GM12878 (cell line): Measurements from ENCODE around the gene OR5K1. TPM values are rescaled to one million over a fixed set of nuclear protein-coding genes. Genes with fewer than 3 reads are reported as not detected.
A peak's percentile ranks its signal among the peaks of the same experiment; 100 is the strongest.

Experiments
- CHD2 ChIP-seq: IDR thresholded peaks from 2 replicates; pipeline ENCODE4 v1.6.1; 2011; ENCODE audit warnings: low read depth, low read length, improper control_type of control experiment, borderline replicate concordance
- CREB1 ChIP-seq: IDR thresholded peaks from 2 replicates; pipeline ENCODE4 v1.6.1; 2012; ENCODE audit warnings: low read depth, mild to moderate bottlenecking, inconsistent platforms
- DPF2 ChIP-seq: fragments of 450-650 bp; IDR thresholded peaks from 2 replicates; pipeline ENCODE4 v1.6.1; 2017; ENCODE audit warnings: mild to moderate bottlenecking
- E2F4 ChIP-seq: IDR thresholded peaks from 2 replicates; pipeline ENCODE4 v1.6.1; 2012; ENCODE audit warnings: low read depth, low read length, improper control_type of control experiment
- EED ChIP-seq: sonication (generic); IDR thresholded peaks from 2 replicates; pipeline ENCODE4 v1.6.1; 2016; ENCODE audit warnings: antibody characterized with exemption, low read depth
- EP300 ChIP-seq, 2 experiments: fragments of 150-350 bp in 1 of 2; IDR thresholded peaks; 2 replicates each; pipeline ENCODE4 v1.6.1; 2011 to 2012; ENCODE audit warnings: low read depth in 2 of 2, low read length in 2 of 2, borderline replicate concordance in 1 of 2, improper control_type of control experiment in 1 of 2, inconsistent platforms in 1 of 2; ENCODE audit not compliant: control insufficient read depth in 1 of 2
- FOXM1 ChIP-seq: IDR thresholded peaks from 2 replicates; pipeline ENCODE4 v1.6.1; 2012; ENCODE audit warnings: low read depth, mild to moderate bottlenecking, inconsistent platforms, low read length, moderate library complexity
- GABPA ChIP-seq: IDR thresholded peaks from 2 replicates; pipeline ENCODE4 v1.6.1; 2014; ENCODE audit warnings: antibody characterized with exemption, low read depth, mild to moderate bottlenecking, inconsistent platforms
- IKZF2 ChIP-seq, 2 experiments: fragments of 450-650 bp; IDR thresholded peaks; 2 replicates each; pipeline ENCODE4 v1.6.1; 2017; ENCODE audit warnings: mild to moderate bottlenecking in 2 of 2, moderate library complexity in 2 of 2
- IRF3 ChIP-seq: fragments of 450-650 bp; IDR thresholded peaks from 2 replicates; pipeline ENCODE4 v1.6.1; 2014; ENCODE audit warnings: mild to moderate bottlenecking
- NBN ChIP-seq: fragments of 450-650 bp; IDR thresholded peaks from 2 replicates; pipeline ENCODE4 v1.6.1; 2016
- RUNX3 ChIP-seq: IDR thresholded peaks from 2 replicates; pipeline ENCODE4 v1.6.1; 2012; ENCODE audit warnings: low read length, inconsistent platforms
- SRF ChIP-seq, 2 experiments: IDR thresholded peaks; 2 replicates each; pipeline ENCODE4 v1.6.1; 2011; ENCODE audit warnings: low read depth in 2 of 2, low read length in 2 of 2, mild to moderate bottlenecking in 1 of 2, moderate library complexity in 1 of 2
- STAT3 ChIP-seq: IDR thresholded peaks from 2 replicates; pipeline ENCODE4 v1.6.1; 2011; ENCODE audit warnings: low read depth, low read length, improper control_type of control experiment
- WRNIP1 ChIP-seq: IDR thresholded peaks from 2 replicates; pipeline ENCODE4 v1.6.1; 2011; ENCODE audit warnings: low read depth, low read length, improper control_type of control experiment, borderline replicate concordance
- YBX1 ChIP-seq: fragments of 450-650 bp; IDR thresholded peaks from 2 replicates; pipeline ENCODE4 v1.6.1; 2016; ENCODE audit warnings: antibody characterized with exemption
- ZNF217 ChIP-seq: fragments of 450-650 bp; IDR thresholded peaks from 2 replicates; pipeline ENCODE4 v1.6.1; 2017; ENCODE audit warnings: antibody characterized with exemption, mild to moderate bottlenecking
- ZNF274 ChIP-seq: IDR thresholded peaks from one replicate; pipeline ENCODE4 v1.8.0; 2011; ENCODE audit not compliant: insufficient read length, insufficient read depth
- polyA plus RNA-seq, 11 experiments: library from polyadenylated mRNA; depleted of rRNA in 4 of 11; unstranded in 6 of 11; stranded (reverse) in 5 of 11; fragments of >200 nt; fragmentation: Nextera tagmentation in 4 of 11; fragmentation: Illumina TruSeq in 1 of 11; extraction: Ambion mirVana in 4 of 11; extraction: Trizol in 1 of 11; gene quantifications; 1 replicate in 1 of 11; 2 replicates in 10 of 11; pipeline versions ENCODE4 v1.2.1 to v1.2.3, GENCODE V29; 2011 to 2016; ENCODE audit warnings: inconsistent platforms in 2 of 11, missing spikeins in 2 of 11, low read depth in 1 of 11
- total RNA-seq, 4 experiments: library from RNA; depleted of rRNA in 3 of 4; stranded (reverse); fragments of >200 nt in 3 of 4; fragmentation: Illumina TruSeq in 1 of 4; extraction: Trizol in 1 of 4; gene quantifications; 2 replicates each; pipeline versions ENCODE4 v1.2.1 to v1.2.3, GENCODE V29; 2013 to 2021
- TF ChIP-seq, protein P1 (sequence below): fragments of 450-650 bp; IDR thresholded peaks from 2 replicates; pipeline ENCODE4 v1.6.1; 2018; ENCODE audit warnings: mild to moderate bottlenecking, low read depth, moderate library complexity; ENCODE audit not compliant: partially characterized antibody
- TF ChIP-seq, protein P2 (sequence below): fragments of 450-650 bp; IDR thresholded peaks from 2 replicates; pipeline ENCODE4 v1.6.1; 2016; ENCODE audit warnings: mild to moderate bottlenecking
- TF ChIP-seq, protein P3 (sequence below): IDR thresholded peaks from 2 replicates; pipeline ENCODE4 v1.6.1; 2012; ENCODE audit warnings: mild to moderate bottlenecking, low read depth, low read length

Gene OR5K1
- total and polyA plus RNA-seq, 10 of the 15 experiments (the other 5 are each of a cell fraction or from before 2014, with no cell fraction given): 0.50 TPM; not detected in 9

- TF ChIP-seq, protein P1, sequence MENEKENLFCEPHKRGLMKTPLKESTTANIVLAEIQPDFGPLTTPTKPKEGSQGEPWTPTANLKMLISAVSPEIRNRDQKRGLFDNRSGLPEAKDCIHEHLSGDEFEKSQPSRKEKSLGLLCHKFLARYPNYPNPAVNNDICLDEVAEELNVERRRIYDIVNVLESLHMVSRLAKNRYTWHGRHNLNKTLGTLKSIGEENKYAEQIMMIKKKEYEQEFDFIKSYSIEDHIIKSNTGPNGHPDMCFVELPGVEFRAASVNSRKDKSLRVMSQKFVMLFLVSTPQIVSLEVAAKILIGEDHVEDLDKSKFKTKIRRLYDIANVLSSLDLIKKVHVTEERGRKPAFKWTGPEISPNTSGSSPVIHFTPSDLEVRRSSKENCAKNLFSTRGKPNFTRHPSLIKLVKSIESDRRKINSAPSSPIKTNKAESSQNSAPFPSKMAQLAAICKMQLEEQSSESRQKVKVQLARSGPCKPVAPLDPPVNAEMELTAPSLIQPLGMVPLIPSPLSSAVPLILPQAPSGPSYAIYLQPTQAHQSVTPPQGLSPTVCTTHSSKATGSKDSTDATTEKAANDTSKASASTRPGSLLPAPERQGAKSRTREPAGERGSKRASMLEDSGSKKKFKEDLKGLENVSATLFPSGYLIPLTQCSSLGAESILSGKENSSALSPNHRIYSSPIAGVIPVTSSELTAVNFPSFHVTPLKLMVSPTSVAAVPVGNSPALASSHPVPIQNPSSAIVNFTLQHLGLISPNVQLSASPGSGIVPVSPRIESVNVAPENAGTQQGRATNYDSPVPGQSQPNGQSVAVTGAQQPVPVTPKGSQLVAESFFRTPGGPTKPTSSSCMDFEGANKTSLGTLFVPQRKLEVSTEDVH: no peak
- TF ChIP-seq WRNIP1: no peak
- TF ChIP-seq DPF2: no peak
- no peak for TF ChIP-seq GABPA
- TF ChIP-seq ZNF217: no peak
- TF ChIP-seq RUNX3: peak; percentile 81
- no peak for TF ChIP-seq CREB1
- no peak for TF ChIP-seq EP300 (IDR thresholded peaks at IDR 0.05; ENCODE audit: borderline replicate concordance in 1 of 2, control insufficient read depth in 1 of 2, low read depth in 2 of 2, low read length in 2 of 2)
- no peak for TF ChIP-seq SRF (IDR thresholded peaks at IDR 0.05; ENCODE audit: low read depth in 2 of 2, low read length in 2 of 2)
- no peak for TF ChIP-seq ZNF274
- TF ChIP-seq, protein P2, sequence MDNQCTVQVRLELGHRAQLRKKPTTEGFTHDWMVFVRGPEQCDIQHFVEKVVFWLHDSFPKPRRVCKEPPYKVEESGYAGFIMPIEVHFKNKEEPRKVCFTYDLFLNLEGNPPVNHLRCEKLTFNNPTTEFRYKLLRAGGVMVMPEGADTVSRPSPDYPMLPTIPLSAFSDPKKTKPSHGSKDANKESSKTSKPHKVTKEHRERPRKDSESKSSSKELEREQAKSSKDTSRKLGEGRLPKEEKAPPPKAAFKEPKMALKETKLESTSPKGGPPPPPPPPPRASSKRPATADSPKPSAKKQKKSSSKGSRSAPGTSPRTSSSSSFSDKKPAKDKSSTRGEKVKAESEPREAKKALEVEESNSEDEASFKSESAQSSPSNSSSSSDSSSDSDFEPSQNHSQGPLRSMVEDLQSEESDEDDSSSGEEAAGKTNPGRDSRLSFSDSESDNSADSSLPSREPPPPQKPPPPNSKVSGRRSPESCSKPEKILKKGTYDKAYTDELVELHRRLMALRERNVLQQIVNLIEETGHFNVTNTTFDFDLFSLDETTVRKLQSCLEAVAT: peak; percentile 56; the same call in 1 of the 2 replicates
- peak; percentile 46; the same call in 1 of the 2 replicates for TF ChIP-seq FOXM1
- TF ChIP-seq YBX1: 0 out of 2 replicates have a peak, but pooled peaks have one; percentile 52
- no peak for TF ChIP-seq IRF3
- TF ChIP-seq CHD2: no peak
- TF ChIP-seq, protein P3, sequence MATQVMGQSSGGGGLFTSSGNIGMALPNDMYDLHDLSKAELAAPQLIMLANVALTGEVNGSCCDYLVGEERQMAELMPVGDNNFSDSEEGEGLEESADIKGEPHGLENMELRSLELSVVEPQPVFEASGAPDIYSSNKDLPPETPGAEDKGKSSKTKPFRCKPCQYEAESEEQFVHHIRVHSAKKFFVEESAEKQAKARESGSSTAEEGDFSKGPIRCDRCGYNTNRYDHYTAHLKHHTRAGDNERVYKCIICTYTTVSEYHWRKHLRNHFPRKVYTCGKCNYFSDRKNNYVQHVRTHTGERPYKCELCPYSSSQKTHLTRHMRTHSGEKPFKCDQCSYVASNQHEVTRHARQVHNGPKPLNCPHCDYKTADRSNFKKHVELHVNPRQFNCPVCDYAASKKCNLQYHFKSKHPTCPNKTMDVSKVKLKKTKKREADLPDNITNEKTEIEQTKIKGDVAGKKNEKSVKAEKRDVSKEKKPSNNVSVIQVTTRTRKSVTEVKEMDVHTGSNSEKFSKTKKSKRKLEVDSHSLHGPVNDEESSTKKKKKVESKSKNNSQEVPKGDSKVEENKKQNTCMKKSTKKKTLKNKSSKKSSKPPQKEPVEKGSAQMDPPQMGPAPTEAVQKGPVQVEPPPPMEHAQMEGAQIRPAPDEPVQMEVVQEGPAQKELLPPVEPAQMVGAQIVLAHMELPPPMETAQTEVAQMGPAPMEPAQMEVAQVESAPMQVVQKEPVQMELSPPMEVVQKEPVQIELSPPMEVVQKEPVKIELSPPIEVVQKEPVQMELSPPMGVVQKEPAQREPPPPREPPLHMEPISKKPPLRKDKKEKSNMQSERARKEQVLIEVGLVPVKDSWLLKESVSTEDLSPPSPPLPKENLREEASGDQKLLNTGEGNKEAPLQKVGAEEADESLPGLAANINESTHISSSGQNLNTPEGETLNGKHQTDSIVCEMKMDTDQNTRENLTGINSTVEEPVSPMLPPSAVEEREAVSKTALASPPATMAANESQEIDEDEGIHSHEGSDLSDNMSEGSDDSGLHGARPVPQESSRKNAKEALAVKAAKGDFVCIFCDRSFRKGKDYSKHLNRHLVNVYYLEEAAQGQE: peak; percentile 56; the same call in 1 of the 2 replicates
- peak; percentile 52; the same call in 1 of the 2 replicates for TF ChIP-seq STAT3
- 0 out of 4 replicates have a peak, but pooled peaks of 1 of the 2 experiments have one; percentile 40 for TF ChIP-seq IKZF2 (IDR thresholded peaks at IDR 0.05)
- TF ChIP-seq EED: peak; percentile 52; the same call in 1 of the 2 replicates
- no peak for TF ChIP-seq E2F4
- peak; percentile 34; the same call in 1 of the 2 replicates for TF ChIP-seq NBN
Observed at GRCh38 chr3:98521897-98522543, 59.0 kb downstream of the OR5K1 start (continued).
